Measurements from ENCODE around the gene MAP6.

DNA sequence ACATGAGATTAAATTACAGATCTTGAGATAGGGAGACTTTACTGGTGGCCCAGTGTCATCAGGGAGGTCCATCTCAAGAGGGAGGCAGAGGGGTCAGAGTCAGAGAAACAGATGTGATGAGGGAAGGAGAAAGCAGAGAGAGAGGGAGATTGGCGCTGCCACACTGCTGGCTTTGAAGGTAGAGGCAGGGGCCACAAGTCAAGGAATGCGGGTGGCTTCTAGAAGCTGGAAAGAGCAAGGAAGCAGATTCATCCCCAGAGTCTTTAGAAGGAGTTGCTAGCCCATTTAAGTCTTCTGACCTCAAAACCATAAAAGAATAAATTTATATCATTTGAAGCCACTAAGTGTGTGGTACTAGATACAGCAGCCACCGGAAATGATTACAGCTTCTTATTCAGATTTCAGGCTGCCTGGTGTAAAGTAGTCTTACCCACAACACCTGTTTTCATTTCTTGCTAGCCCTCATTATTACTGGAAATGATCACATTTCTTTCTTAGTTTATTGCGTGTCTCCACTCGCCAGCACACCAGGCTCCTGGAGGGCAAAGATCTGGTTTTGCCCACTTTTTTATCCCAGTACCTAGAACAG lies 119.4 kb downstream of the MAP6 start:
- TF ChIP-seq, protein P1, sequence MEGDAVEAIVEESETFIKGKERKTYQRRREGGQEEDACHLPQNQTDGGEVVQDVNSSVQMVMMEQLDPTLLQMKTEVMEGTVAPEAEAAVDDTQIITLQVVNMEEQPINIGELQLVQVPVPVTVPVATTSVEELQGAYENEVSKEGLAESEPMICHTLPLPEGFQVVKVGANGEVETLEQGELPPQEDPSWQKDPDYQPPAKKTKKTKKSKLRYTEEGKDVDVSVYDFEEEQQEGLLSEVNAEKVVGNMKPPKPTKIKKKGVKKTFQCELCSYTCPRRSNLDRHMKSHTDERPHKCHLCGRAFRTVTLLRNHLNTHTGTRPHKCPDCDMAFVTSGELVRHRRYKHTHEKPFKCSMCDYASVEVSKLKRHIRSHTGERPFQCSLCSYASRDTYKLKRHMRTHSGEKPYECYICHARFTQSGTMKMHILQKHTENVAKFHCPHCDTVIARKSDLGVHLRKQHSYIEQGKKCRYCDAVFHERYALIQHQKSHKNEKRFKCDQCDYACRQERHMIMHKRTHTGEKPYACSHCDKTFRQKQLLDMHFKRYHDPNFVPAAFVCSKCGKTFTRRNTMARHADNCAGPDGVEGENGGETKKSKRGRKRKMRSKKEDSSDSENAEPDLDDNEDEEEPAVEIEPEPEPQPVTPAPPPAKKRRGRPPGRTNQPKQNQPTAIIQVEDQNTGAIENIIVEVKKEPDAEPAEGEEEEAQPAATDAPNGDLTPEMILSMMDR (optimal IDR thresholded peaks at IDR 0.05 in 1 of 3, IDR thresholded peaks at IDR 0.05 in 1 of 3, conservative IDR thresholded peaks at IDR 0.05 in 1 of 3; ENCODE audit: extremely low read depth in 1 of 3, insufficient read depth in 2 of 3, low read length in 3 of 3): no peak
- TF ChIP-seq EZH2 (IDR thresholded peaks at IDR 0.05; ENCODE audit: low read length): no peak

Measured in keratinocyte (primary cell).